HCT116 (cell line): ENCODE measurements around the gene CELF2. TPM values are rescaled to one million over a fixed set of nuclear protein-coding genes. Genes with fewer than 3 reads are reported as not detected.

Source experiments
- ATAC-seq: fragments of 200-7000 bp; cut with Tn5 transposase; 2 replicates; pipeline ENCODE4 v1.9.1; 2020; ENCODE audit warnings: mild to moderate bottlenecking, moderate library complexity
- BruUV-seq: library from RNA; stranded (reverse); fragments of 400-500 nt; replicated peaks from 2 replicates; lab custom pipeline; 2021; lab: Mats Ljungman, UMichigan
- CTCF ChIA-PET: fragments of 300-600 bp; sonication (Branson Sonifier 250); formaldehyde crosslinking; loops from one replicate; lab custom pipeline; 2021; ENCODE audit warnings: antibody characterized with exemption; lab: Charles Lee
- POLR2A ChIA-PET: fragments of 300-600, 350-600 bp; sonication (Branson Sonifier 250); formaldehyde crosslinking; loops from one replicate; lab custom pipeline; 2021; ENCODE audit warnings: antibody characterized with exemption; lab: Charles Lee
- RAD21 ChIA-PET, 2 experiments: fragments of 300-600 bp; sonication (Branson Sonifier 250); formaldehyde crosslinking; loops; one replicate each; lab custom pipeline; 2023; ENCODE audit warnings: low total read pairs in 2 of 2; ENCODE audit not compliant: uncharacterized antibody in 2 of 2, unreplicated experiment in 2 of 2, low non-redundant PET in 1 of 2; lab: Charles Lee
- DNase-seq: peaks from one replicate; pipeline ENCODE4 v3.0.0-alpha.2; 2010; ENCODE audit warnings: low read depth, low spot score
- H2AFZ ChIP-seq: fragments of 200-600 bp; shearing (Covaris generic), sonication (generic); 2 replicates; pipeline ENCODE4 v1.6.1; 2017; ENCODE audit warnings: low read depth, mixed run types, mixed read lengths, antibody characterized with exemption, low read length; ENCODE audit not compliant: poor library complexity, severe bottlenecking
- H3K27ac ChIP-seq: 2 replicates; pipeline ENCODE4 v1.5.1; 2012; ENCODE audit warnings: low read depth, low read length
- H3K27me3 ChIP-seq: fragments of 200-600 bp; sonication (generic); 2 replicates; pipeline ENCODE4 v1.6.1; 2016; ENCODE audit warnings: mixed run types, low read length, mixed read lengths; ENCODE audit not compliant: insufficient read depth
- H3K36me3 ChIP-seq, 2 experiments: fragments of 200-500 bp in 1 of 2; fragments of 200-600 bp in 1 of 2; sonication (Bioruptor generic) in 1 of 2; sonication (generic) in 1 of 2; 2 replicates each; pipeline versions ENCODE4 v1.5.1 to v1.6.1; 2014 to 2016; ENCODE audit warnings: low read length in 2 of 2, inconsistent platforms in 1 of 2, mixed read lengths in 1 of 2, mixed run types in 1 of 2; ENCODE audit not compliant: insufficient read depth in 2 of 2, control insufficient read depth in 1 of 2
- H3K4me1 ChIP-seq, 2 experiments: fragments of 200-600 bp in 1 of 2; sonication (generic) in 1 of 2; 2 replicates each; pipeline versions ENCODE4 v1.5.1 to v1.6.1; 2012 to 2017; ENCODE audit warnings: low read length in 2 of 2, inconsistent platforms in 1 of 2, mild to moderate bottlenecking in 1 of 2, mixed read lengths in 1 of 2, mixed run types in 1 of 2, moderate library complexity in 1 of 2; ENCODE audit not compliant: insufficient read depth in 2 of 2, control insufficient read depth in 1 of 2
- H3K4me2 ChIP-seq: fragments of 200-600 bp; sonication (generic); 2 replicates; pipeline ENCODE4 v1.6.1; 2017; ENCODE audit warnings: mixed run types, low read length, mixed read lengths
- H3K4me3 ChIP-seq, 2 experiments: fragments of 200-600 bp in 1 of 2; sonication (generic) in 1 of 2; replicated peaks in 1 of 2; 2 replicates each; pipeline ENCODE4 v1.5.1; 2011 to 2016; ENCODE audit warnings: low read length in 2 of 2, control low read depth in 1 of 2, low read depth in 1 of 2, mild to moderate bottlenecking in 1 of 2, mixed read lengths in 1 of 2, mixed run types in 1 of 2
- H3K79me2 ChIP-seq: fragments of 200-600 bp; sonication (generic); 2 replicates; pipeline ENCODE4 v1.6.1; 2017; ENCODE audit warnings: mild to moderate bottlenecking, mixed run types, low read length, moderate library complexity, mixed read lengths; ENCODE audit not compliant: insufficient read depth
- H3K9ac ChIP-seq: fragments of 200-600 bp; sonication (generic); 2 replicates; pipeline ENCODE4 v1.6.1; 2016; ENCODE audit warnings: low read length, mixed read lengths
- H3K9me2 ChIP-seq: fragments of 200-600 bp; sonication (generic), shearing (Covaris generic); 2 replicates; pipeline ENCODE4 v1.6.1; 2017; ENCODE audit warnings: mixed run types, mild to moderate bottlenecking, moderate library complexity; ENCODE audit not compliant: insufficient read depth
- H3K9me3 ChIP-seq, 2 experiments: fragments of 200-500 bp in 1 of 2; fragments of 200-600 bp in 1 of 2; sonication (Bioruptor generic) in 1 of 2; sonication (generic) in 1 of 2; 2 replicates each; pipeline ENCODE4 v1.6.1; 2014 to 2017; ENCODE audit warnings: low read length in 2 of 2, mixed read lengths in 2 of 2, inconsistent platforms in 1 of 2, low read depth in 1 of 2, mild to moderate bottlenecking in 1 of 2, mixed run types in 1 of 2, moderate library complexity in 1 of 2; ENCODE audit not compliant: control insufficient read depth in 1 of 2, insufficient read depth in 1 of 2
- H4K20me1 ChIP-seq: fragments of 200-600 bp; sonication (generic), shearing (Covaris generic); 2 replicates; pipeline ENCODE4 v1.6.1; 2017; ENCODE audit warnings: mixed run types, mild to moderate bottlenecking, moderate library complexity; ENCODE audit not compliant: insufficient read depth
- CBX3 ChIP-seq: IDR thresholded peaks from 2 replicates; pipeline ENCODE4 v1.6.1; 2012; ENCODE audit warnings: low read depth
- CEBPB ChIP-seq: IDR thresholded peaks from 2 replicates; pipeline ENCODE4 v1.6.1; 2012; ENCODE audit warnings: low read depth
- EGR1 ChIP-seq: IDR thresholded peaks from 2 replicates; pipeline ENCODE4 v1.6.1; 2012; ENCODE audit warnings: low read depth
- ELF1 ChIP-seq: IDR thresholded peaks from 2 replicates; pipeline ENCODE4 v1.6.1; 2012; ENCODE audit warnings: low read depth, borderline replicate concordance
- EZH2phosphoT487 ChIP-seq: fragments of 200-600 bp; IDR thresholded peaks from 2 replicates; pipeline ENCODE4 v1.6.1; 2018; ENCODE audit warnings: antibody characterized with exemption, borderline replicate concordance
- JUND ChIP-seq: IDR thresholded peaks from 2 replicates; pipeline ENCODE4 v1.6.1; 2012
- POLR2A ChIP-seq: IDR thresholded peaks from 2 replicates; pipeline ENCODE4 v1.7.0; 2011; ENCODE audit warnings: borderline replicate concordance; ENCODE audit not compliant: insufficient read depth, insufficient read length; ENCODE audit errors: extremely low read depth
- POLR2AphosphoS5 ChIP-seq: IDR thresholded peaks from 2 replicates; pipeline ENCODE4 v1.6.1; 2011; ENCODE audit warnings: mild to moderate bottlenecking, low read depth, low read length, moderate library complexity
- RAD21 ChIP-seq: IDR thresholded peaks from 2 replicates; pipeline ENCODE4 v1.6.1; 2012; ENCODE audit warnings: low read depth, mild to moderate bottlenecking
- SIN3A ChIP-seq: IDR thresholded peaks from 2 replicates; pipeline ENCODE4 v1.6.1; 2012; ENCODE audit warnings: low read depth
- SP1 ChIP-seq: IDR thresholded peaks from 2 replicates; pipeline ENCODE4 v1.6.1; 2012; ENCODE audit warnings: low read depth
- TCF7L2 ChIP-seq: IDR thresholded peaks from 2 replicates; pipeline ENCODE4 v1.7.0; 2011; ENCODE audit warnings: borderline replicate concordance, inconsistent platforms; ENCODE audit not compliant: insufficient read depth, insufficient read length; ENCODE audit errors: extremely low read depth
- ZNF274 ChIP-seq: fragments of 200-500 bp; sonication (Bioruptor generic); IDR thresholded peaks from 2 replicates; pipeline ENCODE4 v1.6.1; 2014; ENCODE audit warnings: mild to moderate bottlenecking, low read depth, low read length, inconsistent platforms
- intact Hi-C: fragments of 100-400 bp; cut with micrococcal nuclease; formaldehyde crosslinking; loops from 2 replicates; pipeline ENCODE4 v1.10.0; 2022
- total RNA-seq: library from RNA; stranded (reverse); gene quantifications from one replicate; pipeline ENCODE4 v1.2.1, GENCODE V29; 2021; ENCODE audit not compliant: unreplicated experiment
- TF ChIP-seq, protein P1 (sequence below): IDR thresholded peaks from 2 replicates; pipeline ENCODE4 v1.6.1; 2011; ENCODE audit warnings: mild to moderate bottlenecking, low read length, moderate library complexity; ENCODE audit not compliant: insufficient replicate concordance; ENCODE audit errors: extremely low read depth
- TF ChIP-seq, protein P2 (sequence below): IDR thresholded peaks from 2 replicates; pipeline ENCODE4 v1.6.1; 2012
- TF ChIP-seq, protein P3 (sequence below), 3 experiments: fragments of 200-600 bp in 1 of 3; sonication (generic) in 1 of 3; IDR thresholded peaks in 2 of 3; conservative IDR thresholded peaks in 1 of 3; 2 replicates each; pipeline ENCODE4 v1.5.1; 2012 to 2017; ENCODE audit warnings: low read depth in 2 of 3, low read length in 2 of 3, antibody characterized with exemption in 1 of 3, borderline replicate concordance in 1 of 3, control low read depth in 1 of 3, mild to moderate bottlenecking in 1 of 3, mixed read lengths in 1 of 3, mixed run types in 1 of 3, moderate library complexity in 1 of 3; ENCODE audit not compliant: insufficient read depth in 1 of 3

The CELF2 gene
- total RNA-seq, 1 experiment from 2014 or later = 0.66 TPM

DNA sequence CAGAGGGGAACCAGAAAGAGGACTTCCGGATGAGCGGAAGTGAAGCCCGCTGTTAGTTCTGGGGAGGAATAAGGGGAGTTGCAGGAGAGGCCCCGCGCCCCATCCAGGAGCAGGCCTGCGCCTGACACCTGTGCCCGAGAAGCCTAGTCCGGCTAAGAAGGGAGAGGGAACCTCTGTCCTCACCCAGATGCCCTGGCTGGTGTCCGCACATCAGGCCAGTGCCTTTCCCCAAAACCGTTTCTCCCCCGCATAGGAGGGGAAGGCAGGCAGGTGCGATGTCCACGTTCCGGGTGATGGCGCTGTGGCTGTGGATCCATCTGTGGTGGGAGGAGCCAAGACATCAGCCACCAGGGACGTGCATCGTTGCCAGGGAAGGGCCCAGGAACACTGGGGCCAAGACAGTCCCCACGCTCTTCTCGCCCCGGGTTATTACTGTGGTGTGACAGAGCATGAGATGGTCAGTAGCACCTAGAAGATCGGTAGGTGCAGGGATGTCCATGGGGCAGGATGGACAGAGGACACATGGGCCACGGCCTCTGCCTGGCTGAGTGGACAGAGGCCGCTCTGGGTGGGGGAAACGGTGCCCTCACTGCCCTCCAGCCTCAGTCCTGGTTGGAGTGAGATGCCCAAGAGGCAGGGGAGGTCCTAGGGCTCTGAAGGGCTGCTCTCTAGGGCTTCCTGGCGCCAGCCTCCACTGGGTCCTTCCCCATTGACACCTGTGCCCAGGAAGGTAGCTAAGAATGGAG is 262.7 kb downstream of the CELF2 start:
- ChIA-PET CTCF (no interaction called here), POLR2A (no interaction called here), RAD21 (no interaction called here)
- no peak overlapping the region for H3K4me3 ChIP-seq
- ATAC-seq (no peak), DNase-seq (no peak)
- no peaks in the 10 kb centered on the region for H3K9me3 ChIP-seq
- H3K36me3 ChIP-seq = no peaks in the 10 kb centered on the region
- H3K27me3 ChIP-seq = 0 out of 2 replicates have a peak, but pooled peaks cover 4% of the 10 kb centered on the region
- no peaks in the 10 kb centered on the region for H3K79me2 ChIP-seq
- no TSS peak for BruUV-seq
- no peak overlapping the region for H3K4me2 ChIP-seq
- H3K9me2 ChIP-seq = no peaks in the 10 kb centered on the region
- no peak overlapping the region for H2AFZ ChIP-seq
- H4K20me1 ChIP-seq = no peaks in the 10 kb centered on the region
- H3K27ac ChIP-seq = no peak overlapping the region
- intact Hi-C loops = no loop called here
- no peak overlapping the region for H3K9ac ChIP-seq
- H3K4me1 ChIP-seq = no peaks in the 10 kb centered on the region
- TF ChIP-seq SIN3A (no peak), SP1 (no peak), POLR2A (no peak), ELF1 (no peak), TCF7L2 (no peak), EZH2phosphoT487 (no peak), EGR1 (no peak), ZNF274 (no peak), JUND (no peak), CBX3 (no peak), CEBPB (no peak), POLR2AphosphoS5 (no peak), RAD21 (no peak)
- TF ChIP-seq, protein P1, sequence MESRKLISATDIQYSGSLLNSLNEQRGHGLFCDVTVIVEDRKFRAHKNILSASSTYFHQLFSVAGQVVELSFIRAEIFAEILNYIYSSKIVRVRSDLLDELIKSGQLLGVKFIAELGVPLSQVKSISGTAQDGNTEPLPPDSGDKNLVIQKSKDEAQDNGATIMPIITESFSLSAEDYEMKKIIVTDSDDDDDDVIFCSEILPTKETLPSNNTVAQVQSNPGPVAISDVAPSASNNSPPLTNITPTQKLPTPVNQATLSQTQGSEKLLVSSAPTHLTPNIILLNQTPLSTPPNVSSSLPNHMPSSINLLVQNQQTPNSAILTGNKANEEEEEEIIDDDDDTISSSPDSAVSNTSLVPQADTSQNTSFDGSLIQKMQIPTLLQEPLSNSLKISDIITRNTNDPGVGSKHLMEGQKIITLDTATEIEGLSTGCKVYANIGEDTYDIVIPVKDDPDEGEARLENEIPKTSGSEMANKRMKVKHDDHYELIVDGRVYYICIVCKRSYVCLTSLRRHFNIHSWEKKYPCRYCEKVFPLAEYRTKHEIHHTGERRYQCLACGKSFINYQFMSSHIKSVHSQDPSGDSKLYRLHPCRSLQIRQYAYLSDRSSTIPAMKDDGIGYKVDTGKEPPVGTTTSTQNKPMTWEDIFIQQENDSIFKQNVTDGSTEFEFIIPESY = no peak
- TF ChIP-seq, protein P2, sequence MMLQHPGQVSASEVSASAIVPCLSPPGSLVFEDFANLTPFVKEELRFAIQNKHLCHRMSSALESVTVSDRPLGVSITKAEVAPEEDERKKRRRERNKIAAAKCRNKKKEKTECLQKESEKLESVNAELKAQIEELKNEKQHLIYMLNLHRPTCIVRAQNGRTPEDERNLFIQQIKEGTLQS = no peak
- TF ChIP-seq, protein P3, sequence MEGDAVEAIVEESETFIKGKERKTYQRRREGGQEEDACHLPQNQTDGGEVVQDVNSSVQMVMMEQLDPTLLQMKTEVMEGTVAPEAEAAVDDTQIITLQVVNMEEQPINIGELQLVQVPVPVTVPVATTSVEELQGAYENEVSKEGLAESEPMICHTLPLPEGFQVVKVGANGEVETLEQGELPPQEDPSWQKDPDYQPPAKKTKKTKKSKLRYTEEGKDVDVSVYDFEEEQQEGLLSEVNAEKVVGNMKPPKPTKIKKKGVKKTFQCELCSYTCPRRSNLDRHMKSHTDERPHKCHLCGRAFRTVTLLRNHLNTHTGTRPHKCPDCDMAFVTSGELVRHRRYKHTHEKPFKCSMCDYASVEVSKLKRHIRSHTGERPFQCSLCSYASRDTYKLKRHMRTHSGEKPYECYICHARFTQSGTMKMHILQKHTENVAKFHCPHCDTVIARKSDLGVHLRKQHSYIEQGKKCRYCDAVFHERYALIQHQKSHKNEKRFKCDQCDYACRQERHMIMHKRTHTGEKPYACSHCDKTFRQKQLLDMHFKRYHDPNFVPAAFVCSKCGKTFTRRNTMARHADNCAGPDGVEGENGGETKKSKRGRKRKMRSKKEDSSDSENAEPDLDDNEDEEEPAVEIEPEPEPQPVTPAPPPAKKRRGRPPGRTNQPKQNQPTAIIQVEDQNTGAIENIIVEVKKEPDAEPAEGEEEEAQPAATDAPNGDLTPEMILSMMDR (IDR thresholded peaks at IDR 0.05 in 2 of 3, conservative IDR thresholded peaks at IDR 0.05 in 1 of 3; ENCODE audit: borderline replicate concordance in 1 of 3, insufficient read depth in 1 of 3, low read depth in 2 of 3, low read length in 2 of 3) = no peak
